A673 (cell line): ENCODE measurements around the gene ANO2. TPM values are rescaled to one million over a fixed set of nuclear protein-coding genes. Genes with fewer than 3 reads are reported as not detected.

ENCODE experiments used
- BruUV-seq: library from RNA; stranded (reverse); fragments of 400-500 nt; replicated peaks from 2 replicates; lab custom pipeline; 2021; lab: Mats Ljungman, UMichigan
- CTCF ChIA-PET: fragments of 300-600 bp; sonication (Branson Sonifier 250); formaldehyde crosslinking; loops from one replicate; lab custom pipeline; 2022; ENCODE audit warnings: antibody characterized with exemption; lab: Charles Lee
- POLR2A ChIA-PET: fragments of 300-600 bp; sonication (Branson Sonifier 250); formaldehyde crosslinking; loops from one replicate; lab custom pipeline; 2022; ENCODE audit warnings: antibody characterized with exemption; ENCODE audit not compliant: low non-redundant PET; lab: Charles Lee
- DNase-seq: peaks from one replicate; pipeline ENCODE4 v3.0.0-alpha.2; 2015; ENCODE audit warnings: low spot score
- H3K27ac ChIP-seq: fragments of 200-600 bp; sonication (generic); 2 replicates; pipeline ENCODE4 v1.5.1; 2016; ENCODE audit warnings: mixed run types, low read depth, mild to moderate bottlenecking, mixed read lengths, antibody characterized with exemption, low read length; ENCODE audit not compliant: poor library complexity, severe bottlenecking
- H3K27me3 ChIP-seq: fragments of 200-600 bp; sonication (generic); replicated peaks from 2 replicates; pipeline ENCODE4 v1.6.1; 2017; ENCODE audit warnings: mixed run types, low read depth, mild to moderate bottlenecking, mixed read lengths, antibody characterized with exemption, low read length; ENCODE audit not compliant: insufficient read depth, poor library complexity
- H3K36me3 ChIP-seq: fragments of 200-600 bp; sonication (generic); 2 replicates; pipeline ENCODE4 v1.6.1; 2016; ENCODE audit warnings: mixed run types, mild to moderate bottlenecking, mixed read lengths, antibody characterized with exemption, low read length; ENCODE audit not compliant: insufficient read depth, poor library complexity, severe bottlenecking
- H3K4me1 ChIP-seq: fragments of 200-600 bp; sonication (generic); 2 replicates; pipeline ENCODE4 v1.6.1; 2017; ENCODE audit warnings: mixed run types, mild to moderate bottlenecking, mixed read lengths, antibody characterized with exemption, low read length; ENCODE audit not compliant: insufficient read depth, poor library complexity, severe bottlenecking
- H3K4me3 ChIP-seq: fragments of 200-600 bp; sonication (generic); 2 replicates; pipeline ENCODE4 v1.5.1; 2016; ENCODE audit warnings: low read depth, mixed run types, mild to moderate bottlenecking, mixed read lengths, low read length; ENCODE audit not compliant: poor library complexity, severe bottlenecking
- H3K9me3 ChIP-seq: fragments of 200-600 bp; sonication (generic); 2 replicates; pipeline ENCODE4 v1.6.1; 2016; ENCODE audit warnings: mixed run types, low read depth, mild to moderate bottlenecking, mixed read lengths, antibody characterized with exemption, low read length; ENCODE audit not compliant: poor library complexity, severe bottlenecking
- CTCF ChIP-seq: fragments of 300-800, 200-600 bp; sonication (generic); conservative IDR thresholded peaks from 2 replicates; pipeline ENCODE4 v1.5.1; 2017; ENCODE audit warnings: low read depth, mild to moderate bottlenecking, antibody characterized with exemption, low read length, moderate library complexity, mixed read lengths
- EZH2 ChIP-seq: fragments of 200-600 bp; sonication (generic); IDR thresholded peaks from 2 replicates; pipeline ENCODE4 v1.6.1; 2017; ENCODE audit warnings: borderline replicate concordance, low read depth, mild to moderate bottlenecking, mixed read lengths, antibody characterized with exemption, low read length; ENCODE audit not compliant: poor library complexity, severe bottlenecking
- intact Hi-C: fragments of 100-400 bp; cut with micrococcal nuclease; formaldehyde crosslinking; loops from one replicate; pipeline ENCODE4 v1.10.0; 2022; ENCODE audit not compliant: unreplicated experiment
- total RNA-seq: library from RNA; stranded (reverse); gene quantifications from 2 replicates; pipeline ENCODE4 v1.2.3, GENCODE V29; 2021

Gene ANO2
- total RNA-seq, 1 experiment from 2014 or later: not detected

DNA sequence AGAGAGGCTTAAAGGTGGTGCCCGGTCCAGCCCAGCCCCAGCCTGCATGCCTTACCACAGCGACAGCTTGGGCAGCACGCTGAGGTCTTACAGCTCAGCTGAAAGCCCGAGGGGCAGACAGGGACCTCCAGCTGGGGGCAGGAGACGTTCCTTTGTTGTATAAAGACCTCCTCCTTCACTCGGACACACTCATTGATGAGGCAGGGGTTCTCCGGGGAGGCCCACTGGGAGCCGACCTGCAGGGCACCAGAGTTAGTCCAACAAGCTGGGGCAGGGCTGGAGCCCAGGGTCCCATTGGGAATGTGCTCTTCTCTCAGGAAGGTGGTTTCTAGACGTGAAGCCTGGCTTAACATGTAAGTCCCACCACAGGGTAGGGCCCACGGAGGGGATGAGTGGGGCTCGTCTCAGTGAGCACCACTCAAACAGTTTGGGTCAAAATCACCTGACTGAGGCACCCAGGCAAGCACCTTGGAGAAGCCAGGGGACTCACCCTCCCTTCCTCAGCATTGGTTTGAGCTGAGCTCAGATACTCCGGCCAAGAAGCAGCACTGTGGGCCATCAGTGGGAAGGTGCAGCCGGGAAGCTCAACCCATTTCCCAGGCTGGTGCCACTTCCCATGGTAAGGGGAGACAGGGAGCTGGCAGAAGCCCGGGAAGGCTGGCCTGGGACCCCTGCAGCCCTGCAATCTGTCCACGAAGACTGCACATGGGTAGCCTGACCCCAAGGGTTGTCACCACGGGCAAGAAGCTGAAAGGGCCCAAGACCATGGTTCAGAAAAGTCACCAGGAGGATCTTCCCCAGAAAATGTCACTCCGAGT is 24.3 kb upstream of the ANO2 start:
- ChIA-PET POLR2A (no interaction called here), CTCF (no interaction called here)
- no peak overlapping the region for H3K4me3 ChIP-seq
- H3K27me3 ChIP-seq: no peaks in the 10 kb centered on the region
- H3K9me3 ChIP-seq: no peaks in the 10 kb centered on the region
- peaks cover 14% of the 10 kb centered on the region for H3K4me1 ChIP-seq
- H3K27ac ChIP-seq: no peak overlapping the region
- no peak for TF ChIP-seq EZH2
- no peak for TF ChIP-seq CTCF
- H3K36me3 ChIP-seq: no peaks in the 10 kb centered on the region
- intact Hi-C loops: no loop called here
- no peak for DNase-seq
- BruUV-seq: no TSS peak

DNA sequence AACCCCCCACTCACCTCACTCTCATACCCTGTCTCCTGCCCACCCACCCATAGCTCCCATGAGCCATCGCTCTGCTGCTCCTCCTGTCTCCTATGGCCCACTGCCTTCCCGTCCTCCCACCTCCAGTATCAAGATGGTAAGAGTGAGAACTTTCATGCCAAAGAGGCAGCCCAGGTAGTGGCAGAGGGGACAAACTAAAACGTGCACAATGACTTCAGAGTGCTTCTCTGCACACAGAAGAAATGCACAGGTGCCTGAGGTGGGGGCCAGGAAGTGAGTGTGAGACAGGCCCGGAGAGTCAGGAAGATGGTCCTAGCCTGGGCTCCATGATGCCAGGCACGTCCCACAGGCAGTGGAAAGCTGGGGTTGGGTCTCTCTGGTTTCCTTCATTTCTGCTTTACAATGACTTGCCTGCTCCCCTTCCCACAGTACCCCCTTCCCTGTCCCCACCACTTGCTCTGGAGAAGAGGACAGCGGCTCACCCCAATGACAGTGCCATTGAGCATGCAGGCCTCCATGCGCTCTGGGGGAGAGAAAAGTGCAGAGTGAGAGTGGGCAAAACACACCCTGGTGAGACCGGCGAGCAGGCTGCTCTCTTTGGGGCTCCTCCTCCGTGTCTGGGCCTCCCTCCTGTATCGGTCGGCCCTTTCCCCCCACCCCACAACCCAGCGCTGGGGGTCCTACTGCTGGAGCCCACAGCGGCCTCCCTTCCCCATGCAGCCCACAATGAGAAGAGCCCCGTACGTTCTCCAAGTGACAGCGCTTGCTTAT is 22.8 kb upstream of the ANO2 start:
- no TSS peak for BruUV-seq
- TF ChIP-seq EZH2: no peak
- TF ChIP-seq CTCF: no peak
- CTCF ChIA-PET: no interaction called here

DNA sequence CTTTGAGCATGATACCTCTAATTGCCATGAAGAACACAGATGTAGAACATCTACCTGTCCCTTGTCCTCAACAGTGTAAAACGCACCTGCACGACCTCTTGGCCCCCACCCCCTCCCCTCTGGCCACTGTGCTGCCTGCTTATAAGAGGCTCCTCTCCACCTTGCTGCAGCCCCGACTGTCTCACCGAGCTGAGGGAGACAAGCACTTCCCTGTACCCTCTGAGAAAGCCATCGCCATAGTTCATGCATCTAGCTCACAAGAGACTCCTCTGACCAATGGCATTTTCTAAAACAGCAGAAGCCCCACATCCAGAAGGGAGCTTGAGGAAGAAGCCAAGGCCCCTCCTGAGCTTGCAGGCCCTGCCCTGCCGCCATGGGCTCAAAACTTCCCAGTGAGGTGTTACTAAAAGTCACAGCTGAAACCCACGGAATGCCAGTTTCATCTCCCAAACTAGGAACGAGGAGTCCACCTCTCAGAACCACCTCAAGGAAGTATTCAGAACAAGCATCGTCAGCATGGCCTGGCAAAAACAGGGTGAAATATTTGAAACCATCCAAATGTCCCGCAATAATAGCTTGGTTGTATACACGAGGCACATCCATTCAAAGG is 21.5 kb upstream of the ANO2 start:
- Histone ChIP-seq H3K4me1 (peaks cover 16% of the 10 kb centered on the region), H3K27me3 (no peaks in the 10 kb centered on the region), H3K27ac (no peak overlapping the region), H3K4me3 (no peak overlapping the region), H3K9me3 (no peaks in the 10 kb centered on the region), H3K36me3 (no peaks in the 10 kb centered on the region)
- DNase-seq: no peak
- POLR2A ChIA-PET: no interaction called here
- TF ChIP-seq EZH2 (no peak), CTCF (no peak)
- intact Hi-C loops: no loop called here
- BruUV-seq: no TSS peak
- CTCF ChIA-PET: no interaction called here

More for the DNA sequence above, 22.8 kb upstream of the ANO2 start:
- no peaks in the 10 kb centered on the region for H3K9me3 ChIP-seq
- peaks cover 16% of the 10 kb centered on the region for H3K4me1 ChIP-seq
- H3K27ac ChIP-seq: no peak overlapping the region
- no peak overlapping the region for H3K4me3 ChIP-seq
- H3K36me3 ChIP-seq: no peaks in the 10 kb centered on the region
- intact Hi-C loops: no loop called here
- no peak for DNase-seq
- no peaks in the 10 kb centered on the region for H3K27me3 ChIP-seq
- POLR2A ChIA-PET: no interaction called here
